HepG2 (cell line): ENCODE results near the gene ADCY7. TPM values are rescaled to one million over a fixed set of nuclear protein-coding genes. Genes with fewer than 3 reads are reported as not detected.

ENCODE experiments used
- ATAC-seq: fragments of 200-7000 bp; cut with Tn5 transposase; 3 replicates; pipeline ENCODE4 v1.9.1; 2020; ENCODE audit warnings: mild to moderate bottlenecking, moderate library complexity
- BruUV-seq: library from RNA; stranded (reverse); fragments of 400-500 nt; replicated peaks from 2 replicates; lab custom pipeline; 2021; lab: Mats Ljungman, UMichigan
- CTCF ChIA-PET: fragments of 300-600 bp; formaldehyde crosslinking; extraction: SDS; loops from one replicate; lab custom pipeline; 2021; ENCODE audit warnings: low total read pairs, inconsistent platforms, low intra/inter-chr PET ratio; lab: Yijun Ruan, JAX
- POLR2A ChIA-PET: fragments of 350-600 bp; sonication (Branson Sonifier 250); formaldehyde crosslinking; loops from one replicate; lab custom pipeline; 2020; ENCODE audit warnings: antibody characterized with exemption, inconsistent platforms; lab: Yijun Ruan, JAX
- DNase-seq: peaks from one replicate; pipeline ENCODE4 v3.0.0-alpha.2; 2015; ENCODE audit warnings: low spot score
- FAIRE-seq: peaks from 3 replicates; lab custom pipeline; 2011; peaks lifted over from hg19 to GRCh38; lab: Jason Lieb, UNC
- H2AFZ ChIP-seq: one replicate; pipeline ENCODE4 v1.6.1; 2011; ENCODE audit warnings: low read length, inconsistent platforms
- H3K27ac ChIP-seq: fragments of 300-600 bp; 3 replicates; pipeline ENCODE4 v1.8.0; 2011; ENCODE audit warnings: mixed run types, mild to moderate bottlenecking, mixed read lengths, low read length, inconsistent platforms; ENCODE audit not compliant: insufficient read depth; ENCODE audit errors: extremely low read length
- H3K27me3 ChIP-seq, 2 experiments: fragments of 200-600 bp in 1 of 2; 2 replicates in 1 of 2; 3 replicates in 1 of 2; pipeline versions ENCODE4 v1.6.0 to v1.8.0; 2011; ENCODE audit warnings: low read length in 2 of 2, mild to moderate bottlenecking in 2 of 2, moderate library complexity in 2 of 2, inconsistent platforms in 1 of 2; ENCODE audit not compliant: insufficient read depth in 2 of 2, control insufficient read depth in 1 of 2
- H3K36me3 ChIP-seq, 2 experiments: fragments of 200-600 bp in 1 of 2; replicated peaks in 1 of 2; 2 replicates in 1 of 2; 3 replicates in 1 of 2; pipeline versions ENCODE4 v1.5.1 to v1.8.0; 2011; ENCODE audit warnings: low read length in 2 of 2, inconsistent platforms in 1 of 2; ENCODE audit not compliant: insufficient read depth in 2 of 2, control insufficient read depth in 1 of 2
- H3K4me1 ChIP-seq: 2 replicates; pipeline ENCODE4 v1.5.1; 2012; ENCODE audit warnings: low read length, inconsistent platforms; ENCODE audit not compliant: insufficient read depth
- H3K4me2 ChIP-seq: 2 replicates; pipeline ENCODE4 v1.6.0; 2011; ENCODE audit warnings: low read depth, low read length, inconsistent platforms
- H3K4me3 ChIP-seq, 3 experiments: fragments of 200-600 bp in 1 of 3; sonication (generic), shearing (Covaris generic) in 1 of 3; replicated peaks in 1 of 3; 2 replicates each; pipeline ENCODE4 v1.5.1; 2011 to 2016; ENCODE audit warnings: low read length in 3 of 3, inconsistent platforms in 2 of 3, low read depth in 2 of 3, mild to moderate bottlenecking in 2 of 3, control low read depth in 1 of 3, mixed read lengths in 1 of 3; ENCODE audit not compliant: insufficient read depth in 1 of 3
- H3K79me2 ChIP-seq: one replicate; pipeline ENCODE4 v1.6.1; 2011; ENCODE audit warnings: low read length, inconsistent platforms; ENCODE audit not compliant: insufficient read depth
- H3K9ac ChIP-seq: 2 replicates; pipeline ENCODE4 v1.6.0; 2011; ENCODE audit warnings: mild to moderate bottlenecking, low read depth, low read length, inconsistent platforms; ENCODE audit not compliant: insufficient read depth
- H3K9me3 ChIP-seq: 2 replicates; pipeline ENCODE4 v1.5.1; 2012; ENCODE audit warnings: mild to moderate bottlenecking, low read length
- H4K20me1 ChIP-seq: 2 replicates; pipeline ENCODE4 v1.6.0; 2011; ENCODE audit warnings: inconsistent platforms, mild to moderate bottlenecking, low read length, moderate library complexity; ENCODE audit not compliant: insufficient read depth
- ATF3 ChIP-seq: sonication (generic); formaldehyde crosslinking; IDR thresholded peaks from 2 replicates; pipeline ENCODE4 v1.4.0; 2020; ENCODE audit warnings: missing genetic modification reagents
- BHLHE40 ChIP-seq: IDR thresholded peaks from 2 replicates; pipeline ENCODE4 v1.6.1; 2011; ENCODE audit warnings: low read length, improper control_type of control experiment
- CC2D1A ChIP-seq: sonication (generic); formaldehyde crosslinking; IDR thresholded peaks from 2 replicates; pipeline ENCODE4 v1.8.1; 2023; ENCODE audit warnings: mild to moderate bottlenecking, missing genetic modification reagents
- CCAR2 ChIP-seq: fragments of 200-400 bp; formaldehyde crosslinking; optimal IDR thresholded peaks from 2 replicates; pipeline ENCODE3; 2018; ENCODE audit warnings: low read depth, mild to moderate bottlenecking, low read length, moderate library complexity
- CTCF ChIP-seq: sonication (generic); formaldehyde crosslinking; IDR thresholded peaks from 2 replicates; pipeline ENCODE4 v1.5.0; 2020; ENCODE audit warnings: mild to moderate bottlenecking, missing genetic modification reagents, moderate library complexity
- FOXP4 ChIP-seq: sonication (generic); formaldehyde crosslinking; IDR thresholded peaks from 2 replicates; pipeline ENCODE4 v1.4.0; 2020; ENCODE audit warnings: missing genetic modification reagents
- HES4 ChIP-seq: sonication (generic); formaldehyde crosslinking; IDR thresholded peaks from 2 replicates; pipeline ENCODE4 v1.9.0; 2021; ENCODE audit warnings: mild to moderate bottlenecking, missing genetic modification reagents, borderline replicate concordance
- NFYC ChIP-seq: IDR thresholded peaks from 2 replicates; pipeline ENCODE4 v1.6.1; 2016; ENCODE audit warnings: missing genetic modification reagents, missing compliant biosample characterization
- ZBTB7A ChIP-seq: sonication (generic); formaldehyde crosslinking; IDR thresholded peaks from 2 replicates; pipeline ENCODE4 v1.8.0; 2022; ENCODE audit warnings: mild to moderate bottlenecking, missing genetic modification reagents
- ZNF12 ChIP-seq: sonication (generic); formaldehyde crosslinking; IDR thresholded peaks from 2 replicates; pipeline ENCODE4 v1.5.0; 2020; ENCODE audit warnings: missing genetic modification reagents
- ZNF354B ChIP-seq: sonication (generic); formaldehyde crosslinking; IDR thresholded peaks from 2 replicates; pipeline ENCODE4 v1.8.0; 2022; ENCODE audit warnings: mild to moderate bottlenecking, missing genetic modification reagents
- ZNF431 ChIP-seq: sonication (generic); formaldehyde crosslinking; IDR thresholded peaks from 2 replicates; pipeline ENCODE4 v1.9.0; 2022; ENCODE audit warnings: missing genetic modification reagents, low read depth, mild to moderate bottlenecking, borderline replicate concordance
- ZNF550 ChIP-seq: sonication (generic); formaldehyde crosslinking; IDR thresholded peaks from 2 replicates; pipeline ENCODE4 v1.4.0; 2020; ENCODE audit warnings: mild to moderate bottlenecking, missing genetic modification reagents, borderline replicate concordance
- WGBS: methylation state at CpG from one replicate; pipeline ENCODE4 v1.1.6; 2017; ENCODE audit warnings: low lambda C conversion rate; 5-methylcytosine and 5-hydroxymethylcytosine counted together
- in situ Hi-C: cut with HindIII; loops from 2 replicates; pipeline ENCODE4 v1.10.0; 2017; ENCODE audit warnings: low pct_unique_long_range_greater_than_20kb; ENCODE audit not compliant: extremely low pct_ligation_motif_present
- intact Hi-C: fragments of 100-400 bp; cut with micrococcal nuclease; formaldehyde crosslinking; loops from one replicate; pipeline ENCODE4 v1.10.0; 2022; ENCODE audit not compliant: unreplicated experiment
- polyA plus RNA-seq, 8 experiments: library from polyadenylated mRNA; depleted of rRNA in 3 of 8; stranded (reverse) in 7 of 8; unstranded in 1 of 8; fragments of >200 nt; fragmentation: Illumina TruSeq in 4 of 8; extraction: Trizol in 4 of 8; gene quantifications; 2 replicates each; pipeline versions ENCODE4 v1.2.1 to v1.2.3, GENCODE V29; 2011 to 2016; ENCODE audit warnings: low read depth in 4 of 8, missing spikeins in 1 of 8, mixed read lengths in 1 of 8; ENCODE audit not compliant: insufficient read depth in 1 of 8
- total RNA-seq, 5 experiments: library from RNA; depleted of rRNA; stranded (reverse); fragments of >200 nt; fragmentation: Illumina TruSeq; extraction: Trizol; gene quantifications; 2 replicates each; pipeline ENCODE4 v1.2.3, GENCODE V29; 2016; ENCODE audit warnings: low read depth in 1 of 5
- TF ChIP-seq, protein P1 (sequence below): sonication (generic); formaldehyde crosslinking; conservative IDR thresholded peaks from 2 replicates; pipeline ENCODE4 v1.8.0; 2022; ENCODE audit warnings: mild to moderate bottlenecking, moderate library complexity, missing genetic modification reagents
- TF ChIP-seq, protein P2 (sequence below): sonication (generic); formaldehyde crosslinking; IDR thresholded peaks from 2 replicates; pipeline ENCODE4 v1.5.1; 2020; ENCODE audit warnings: missing genetic modification reagents, mild to moderate bottlenecking, borderline replicate concordance

Gene ADCY7
- total and polyA plus RNA-seq, 2 of the 13 experiments (the other 11 are each of a cell fraction or from before 2014, with no cell fraction given): 2.2 to 4.3 TPM

DNA sequence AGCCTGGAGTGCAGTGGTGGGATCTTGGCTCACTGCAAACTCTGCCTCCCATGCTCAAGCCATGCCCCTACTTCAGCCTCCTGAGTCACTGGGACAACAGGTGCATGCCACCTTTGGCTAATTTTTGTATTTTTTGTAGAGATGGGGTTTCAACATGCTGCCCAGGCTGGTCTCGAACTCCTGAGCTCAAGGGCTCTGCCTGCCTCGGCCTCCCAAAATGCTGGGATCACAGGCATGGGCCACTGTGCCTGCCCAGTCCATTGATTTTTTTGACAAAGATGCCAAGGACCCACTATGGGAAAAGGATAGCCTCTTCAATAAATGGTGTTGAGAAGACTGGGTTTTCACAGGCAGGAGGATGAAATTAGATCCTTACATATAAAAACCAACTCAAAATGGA is 10.8 kb upstream of the ADCY7 start:
- intact Hi-C loops: loop anchor here (5.0 kb wide), 1 partner anchor 47 kb away; no protein-coding TSS in a partner anchor
- H2AFZ ChIP-seq: no peak overlapping the region
- H3K27ac ChIP-seq: no peak overlapping the region
- H3K36me3 ChIP-seq: no peaks in the 10 kb centered on the region
- ATAC-seq: no peak
- no peaks in the 10 kb centered on the region for H4K20me1 ChIP-seq
- no peak overlapping the region for H3K4me2 ChIP-seq
- CTCF ChIA-PET: no interaction called here
- no peak overlapping the region for H3K9ac ChIP-seq
- no peak for DNase-seq
- H3K27me3 ChIP-seq: peaks cover 2 to 28% of the 10 kb centered on the region in 2 experiments; a peak in 3 of 5 replicates
- H3K9me3 ChIP-seq: no peaks in the 10 kb centered on the region
- TF ChIP-seq NFYC (no peak), ZNF550 (no peak), ATF3 (no peak), BHLHE40 (no peak), ZBTB7A (CRISPR knock-in tag) (no peak), ZNF431 (no peak), CC2D1A (CRISPR knock-in tag) (no peak), ZNF354B (CRISPR knock-in tag) (no peak), FOXP4 (CRISPR knock-in tag) (no peak), ZNF12 (CRISPR knock-in tag) (no peak), CCAR2 (no peak), CTCF (CRISPR knock-in tag) (no peak), HES4 (CRISPR knock-in tag) (no peak)
- TF ChIP-seq, protein P1, sequence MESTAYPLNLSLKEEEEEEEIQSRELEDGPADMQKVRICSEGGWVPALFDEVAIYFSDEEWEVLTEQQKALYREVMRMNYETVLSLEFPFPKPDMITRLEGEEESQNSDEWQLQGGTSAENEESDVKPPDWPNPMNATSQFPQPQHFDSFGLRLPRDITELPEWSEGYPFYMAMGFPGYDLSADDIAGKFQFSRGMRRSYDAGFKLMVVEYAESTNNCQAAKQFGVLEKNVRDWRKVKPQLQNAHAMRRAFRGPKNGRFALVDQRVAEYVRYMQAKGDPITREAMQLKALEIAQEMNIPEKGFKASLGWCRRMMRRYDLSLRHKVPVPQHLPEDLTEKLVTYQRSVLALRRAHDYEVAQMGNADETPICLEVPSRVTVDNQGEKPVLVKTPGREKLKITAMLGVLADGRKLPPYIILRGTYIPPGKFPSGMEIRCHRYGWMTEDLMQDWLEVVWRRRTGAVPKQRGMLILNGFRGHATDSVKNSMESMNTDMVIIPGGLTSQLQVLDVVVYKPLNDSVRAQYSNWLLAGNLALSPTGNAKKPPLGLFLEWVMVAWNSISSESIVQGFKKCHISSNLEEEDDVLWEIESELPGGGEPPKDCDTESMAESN: no peak
- TF ChIP-seq, protein P2, sequence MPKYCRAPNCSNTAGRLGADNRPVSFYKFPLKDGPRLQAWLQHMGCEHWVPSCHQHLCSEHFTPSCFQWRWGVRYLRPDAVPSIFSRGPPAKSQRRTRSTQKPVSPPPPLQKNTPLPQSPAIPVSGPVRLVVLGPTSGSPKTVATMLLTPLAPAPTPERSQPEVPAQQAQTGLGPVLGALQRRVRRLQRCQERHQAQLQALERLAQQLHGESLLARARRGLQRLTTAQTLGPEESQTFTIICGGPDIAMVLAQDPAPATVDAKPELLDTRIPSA (CRISPR knock-in tag): no peak
- WGBS: 13% methylated on average over 2 of the region's 2 CpGs
- in situ Hi-C loops: no loop called here
- FAIRE-seq: no peak
- BruUV-seq: no TSS peak
- H3K79me2 ChIP-seq: no peaks in the 10 kb centered on the region
- H3K4me1 ChIP-seq: peaks cover 16% of the 10 kb centered on the region
- POLR2A ChIA-PET: no interaction called here
- H3K4me3 ChIP-seq: no peak overlapping the region
